HL-60 (cell line): ENCODE measurements around the gene CDC42BPB.

Experiments
- DNase-seq, 2 experiments: peaks; one replicate each; pipeline ENCODE4 v3.0.0-alpha.2; 2010 to 2020; ENCODE audit warnings: low read depth in 1 of 2, low spot score in 1 of 2
- H3K27ac ChIP-seq: fragments of 250-450 bp; sonication (Bioruptor Pico); replicated peaks from 2 replicates; pipeline ENCODE4 v1.5.1; 2020; ENCODE audit warnings: mild to moderate bottlenecking, moderate library complexity
- H3K27me3 ChIP-seq: fragments of 250-450 bp; sonication (Bioruptor Pico); 2 replicates; pipeline ENCODE4 v1.5.1; 2021; ENCODE audit warnings: mild to moderate bottlenecking, moderate library complexity; ENCODE audit not compliant: insufficient read depth, poor library complexity, severe bottlenecking
- H3K4me3 ChIP-seq: replicated peaks from 2 replicates; pipeline ENCODE4 v1.5.1; 2011; ENCODE audit warnings: mild to moderate bottlenecking, control low read depth, low read length; ENCODE audit not compliant: insufficient read depth
- GABPA ChIP-seq: IDR thresholded peaks from 2 replicates; pipeline ENCODE4 v1.6.1; 2012; ENCODE audit warnings: low read depth
- POLR2AphosphoS5 ChIP-seq: IDR thresholded peaks from 2 replicates; pipeline ENCODE4 v1.6.1; 2012; ENCODE audit warnings: low read depth
- REST ChIP-seq: IDR thresholded peaks from 2 replicates; pipeline ENCODE4 v1.6.1; 2012; ENCODE audit warnings: low read depth; ENCODE audit not compliant: insufficient replicate concordance
- SPI1 ChIP-seq: IDR thresholded peaks from 2 replicates; pipeline ENCODE4 v1.6.1; 2012; ENCODE audit warnings: low read depth, mild to moderate bottlenecking, borderline replicate concordance
- TF ChIP-seq, protein P1 (sequence below): IDR thresholded peaks from one replicate; pipeline ENCODE4 v1.5.1; 2011; ENCODE audit warnings: low read length, control low read depth, inconsistent platforms; ENCODE audit not compliant: insufficient read depth

CDC42BPB gene

GRCh38 chr14:103064436-103064835 lies 7.1 kb upstream of the CDC42BPB start:
- Histone ChIP-seq H3K27ac (no peak overlapping the region), H3K27me3 (peaks cover 13% of the 10 kb centered on the region), H3K4me3 (no peak overlapping the region)
- no peak for TF ChIP-seq POLR2AphosphoS5
- TF ChIP-seq GABPA: no peak
- TF ChIP-seq, protein P1, sequence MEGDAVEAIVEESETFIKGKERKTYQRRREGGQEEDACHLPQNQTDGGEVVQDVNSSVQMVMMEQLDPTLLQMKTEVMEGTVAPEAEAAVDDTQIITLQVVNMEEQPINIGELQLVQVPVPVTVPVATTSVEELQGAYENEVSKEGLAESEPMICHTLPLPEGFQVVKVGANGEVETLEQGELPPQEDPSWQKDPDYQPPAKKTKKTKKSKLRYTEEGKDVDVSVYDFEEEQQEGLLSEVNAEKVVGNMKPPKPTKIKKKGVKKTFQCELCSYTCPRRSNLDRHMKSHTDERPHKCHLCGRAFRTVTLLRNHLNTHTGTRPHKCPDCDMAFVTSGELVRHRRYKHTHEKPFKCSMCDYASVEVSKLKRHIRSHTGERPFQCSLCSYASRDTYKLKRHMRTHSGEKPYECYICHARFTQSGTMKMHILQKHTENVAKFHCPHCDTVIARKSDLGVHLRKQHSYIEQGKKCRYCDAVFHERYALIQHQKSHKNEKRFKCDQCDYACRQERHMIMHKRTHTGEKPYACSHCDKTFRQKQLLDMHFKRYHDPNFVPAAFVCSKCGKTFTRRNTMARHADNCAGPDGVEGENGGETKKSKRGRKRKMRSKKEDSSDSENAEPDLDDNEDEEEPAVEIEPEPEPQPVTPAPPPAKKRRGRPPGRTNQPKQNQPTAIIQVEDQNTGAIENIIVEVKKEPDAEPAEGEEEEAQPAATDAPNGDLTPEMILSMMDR: no peak
- no peak for TF ChIP-seq SPI1
- no peak for TF ChIP-seq REST
- DNase-seq: no peak

GRCh38 chr14:103061482-103061976 lies 4.2 kb upstream of the CDC42BPB start:
- Histone ChIP-seq H3K27ac (no peak overlapping the region), H3K27me3 (peaks cover 29% of the 10 kb centered on the region), H3K4me3 (no peak overlapping the region)
- DNase-seq: no peak
- TF ChIP-seq POLR2AphosphoS5: no peak
- TF ChIP-seq GABPA: no peak
- TF ChIP-seq SPI1: no peak
- no peak for TF ChIP-seq REST
- TF ChIP-seq, protein P1: no peak

DNA sequence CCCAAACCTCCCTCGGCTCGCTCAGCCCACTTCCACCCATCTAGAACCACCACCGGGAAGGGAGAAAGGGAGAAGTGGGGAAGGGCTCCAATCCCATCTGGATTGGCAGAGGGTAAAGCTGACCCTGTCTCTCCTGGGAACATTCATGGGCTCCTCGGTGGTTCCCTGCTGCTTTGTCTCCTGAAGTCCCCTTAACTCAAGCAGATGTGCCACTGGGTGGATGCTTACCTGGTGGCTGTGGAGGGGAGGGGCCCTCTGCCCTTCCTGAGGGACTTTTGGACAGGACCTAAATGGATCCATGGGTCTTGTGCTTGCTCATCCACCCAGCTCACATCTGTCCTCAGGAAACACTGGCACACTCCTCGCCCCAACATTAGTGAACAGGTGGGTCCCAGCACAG lies 2.2 kb upstream of the CDC42BPB start:
- DNase-seq: no peak
- Histone ChIP-seq H3K27ac (no peak overlapping the region), H3K4me3 (no peak overlapping the region), H3K27me3 (peaks cover 41% of the 10 kb centered on the region)
- no peak for TF ChIP-seq GABPA
- no peak for TF ChIP-seq SPI1
- no peak for TF ChIP-seq POLR2AphosphoS5
- TF ChIP-seq, protein P1: no peak
- no peak for TF ChIP-seq REST
